Mesendoderm (in vitro differentiated cells): ENCODE data around the gene OR10H5.
"Not testable (repeated sequence)": the region's sequence is repeated elsewhere in the genome, so short reads cannot be mapped to it uniquely, and the experiment has no call there.

Experiments used
- DNase-seq: peaks from one replicate; pipeline ENCODE4 v3.0.0; 2013
- H2AK5ac ChIP-seq: 2 replicates; pipeline ENCODE4 v1.6.1; 2013; ENCODE audit warnings: low read length, inconsistent platforms
- H2BK120ac ChIP-seq: 2 replicates; pipeline ENCODE4 v1.6.1; 2013; ENCODE audit warnings: low read depth, mild to moderate bottlenecking, low read length, moderate library complexity, mixed read lengths
- H2BK15ac ChIP-seq: replicated peaks from 2 replicates; pipeline ENCODE4 v1.6.1; 2013; ENCODE audit warnings: low read depth, mild to moderate bottlenecking, moderate library complexity
- H2BK5ac ChIP-seq: 2 replicates; pipeline ENCODE4 v1.6.1; 2013; ENCODE audit warnings: low read length, inconsistent platforms
- H3K18ac ChIP-seq: 2 replicates; pipeline ENCODE4 v1.6.1; 2013; ENCODE audit warnings: mild to moderate bottlenecking, low read length, mixed read lengths
- H3K23ac ChIP-seq: one replicate; pipeline ENCODE4 v1.6.1; 2013; ENCODE audit warnings: low read length
- H3K27ac ChIP-seq: 2 replicates; pipeline ENCODE4 v1.5.1; 2013; ENCODE audit warnings: low read depth, mild to moderate bottlenecking, inconsistent platforms, low read length, moderate library complexity
- H3K27me3 ChIP-seq: 2 replicates; pipeline ENCODE4 v1.6.1; 2013; ENCODE audit warnings: low read length, control low read depth, mild to moderate bottlenecking, inconsistent platforms; ENCODE audit not compliant: insufficient read depth, poor library complexity
- H3K36me3 ChIP-seq: 2 replicates; pipeline ENCODE4 v1.6.1; 2013; ENCODE audit warnings: low read length, inconsistent platforms; ENCODE audit not compliant: control insufficient read depth, insufficient read depth
- H3K4ac ChIP-seq: one replicate; pipeline ENCODE4 v1.6.1; 2013; ENCODE audit warnings: low read depth, mild to moderate bottlenecking, low read length, moderate library complexity
- H3K4me1 ChIP-seq: 2 replicates; pipeline ENCODE4 v1.6.1; 2013; ENCODE audit warnings: low read depth, low read length, inconsistent platforms; ENCODE audit not compliant: control insufficient read depth
- H3K4me2 ChIP-seq: 2 replicates; pipeline ENCODE4 v1.6.1; 2013; ENCODE audit warnings: low read length
- H3K4me3 ChIP-seq: 2 replicates; pipeline ENCODE4 v1.5.1; 2013; ENCODE audit warnings: mild to moderate bottlenecking, low read length
- H3K56ac ChIP-seq: one replicate; pipeline ENCODE4 v1.6.1; 2013; ENCODE audit warnings: low read length
- H3K79me1 ChIP-seq: 2 replicates; pipeline ENCODE4 v1.6.1; 2013; ENCODE audit warnings: low read length, inconsistent platforms
- H3K79me2 ChIP-seq: 2 replicates; pipeline ENCODE4 v1.6.1; 2013; ENCODE audit warnings: mild to moderate bottlenecking, low read length; ENCODE audit not compliant: control insufficient read depth, insufficient read depth
- H3K9ac ChIP-seq: 2 replicates; pipeline ENCODE4 v1.6.1; 2013; ENCODE audit warnings: low read length, inconsistent platforms
- H4K5ac ChIP-seq: one replicate; pipeline ENCODE4 v1.6.1; 2013; ENCODE audit warnings: low read length
- H4K8ac ChIP-seq: one replicate; pipeline ENCODE4 v1.6.1; 2013; ENCODE audit warnings: low read depth, mild to moderate bottlenecking, control low read depth, low read length, moderate library complexity
- WGBS: extraction: QIAGEN DNeasy Blood & Tissue Kit; methylation state at CpG from one replicate; pipeline ENCODE4 v1.1.7; 2013; ENCODE audit warnings: low lambda C conversion rate, missing lambda C conversion rate; ENCODE audit not compliant: insufficient coverage; ENCODE audit errors: extremely low coverage; 5-methylcytosine and 5-hydroxymethylcytosine counted together

OR10H5 gene

GRCh38 chr19:15840833-15841232 lies 53.4 kb downstream of the OR10H5 start:
- no peak overlapping the region for H4K8ac ChIP-seq
- no peak overlapping the region for H3K4ac ChIP-seq
- H2BK15ac ChIP-seq, result no peak overlapping the region
- H4K5ac ChIP-seq, result no peak overlapping the region
- no peak overlapping the region for H3K9ac ChIP-seq
- H3K27ac ChIP-seq, result no peak overlapping the region
- no peak overlapping the region for H2AK5ac ChIP-seq
- H3K4me2 ChIP-seq, result no peak overlapping the region
- no peaks in the 10 kb centered on the region for H3K79me1 ChIP-seq
- no peak overlapping the region for H3K18ac ChIP-seq
- no peak overlapping the region for H3K23ac ChIP-seq
- no peaks in the 10 kb centered on the region for H3K36me3 ChIP-seq
- no CpG with 5 or more reads among the region's 2 CpGs for WGBS
- no peak overlapping the region for H2BK5ac ChIP-seq
- H3K4me1 ChIP-seq, result no peaks in the 10 kb centered on the region
- H3K4me3 ChIP-seq, result no peak overlapping the region
- no peak overlapping the region for H2BK120ac ChIP-seq
- no peaks in the 10 kb centered on the region for H3K27me3 ChIP-seq
- no peak overlapping the region for H3K56ac ChIP-seq
- no peak for DNase-seq
- no peaks in the 10 kb centered on the region for H3K79me2 ChIP-seq

GRCh38 chr19:15841875-15842569 lies 54.6 kb downstream of the OR10H5 start:
- Histone ChIP-seq H3K4me2 (no peak overlapping the region), H4K5ac (no peak overlapping the region), H2BK120ac (no peak overlapping the region), H3K4me3 (no peak overlapping the region), H3K18ac (no peak overlapping the region), H2AK5ac (no peak overlapping the region), H3K4me1 (no peaks in the 10 kb centered on the region), H2BK5ac (no peak overlapping the region), H3K4ac (no peak overlapping the region), H3K23ac (no peak overlapping the region), H3K79me2 (no peaks in the 10 kb centered on the region), H3K56ac (no peak overlapping the region), H3K36me3 (no peaks in the 10 kb centered on the region), H4K8ac (no peak overlapping the region), H2BK15ac (no peak overlapping the region), H3K79me1 (no peaks in the 10 kb centered on the region), H3K9ac (no peak overlapping the region), H3K27ac (no peak overlapping the region), H3K27me3 (no peaks in the 10 kb centered on the region)
- whole genome bisulfite sequencing, result no CpG with 5 or more reads among the region's 11 CpGs
- DNase-seq, result no peak

- Histone ChIP-seq H3K36me3 (no peaks in the 10 kb centered on the region), H2BK15ac (no peak overlapping the region), H3K18ac (no peak overlapping the region), H3K4me3 (no peak overlapping the region), H3K79me1 (no peaks in the 10 kb centered on the region), H3K9ac (no peak overlapping the region), H4K5ac (no peak overlapping the region), H4K8ac (no peak overlapping the region), H3K27me3 (no peaks in the 10 kb centered on the region), H2BK5ac (no peak overlapping the region), H3K4ac (no peak overlapping the region), H3K4me1 (no peaks in the 10 kb centered on the region), H2AK5ac (no peak overlapping the region), H2BK120ac (no peak overlapping the region), H3K23ac (no peak overlapping the region), H3K56ac (no peak overlapping the region), H3K27ac (no peak overlapping the region), H3K4me2 (no peak overlapping the region), H3K79me2 (no peaks in the 10 kb centered on the region)
- DNase-seq, result no peak
- WGBS, result no CpG with 5 or more reads among the region's 5 CpGs
Observed at GRCh38 chr19:15843203-15843893, 55.9 kb downstream of the OR10H5 start.

GRCh38 chr19:15843894-15844222 lies 56.4 kb downstream of the OR10H5 start:
- H3K27ac ChIP-seq, H3K79me2 ChIP-seq, H3K9ac ChIP-seq, H4K5ac ChIP-seq, H3K27me3 ChIP-seq, H3K4me1 ChIP-seq, H3K36me3 ChIP-seq, H3K4me2 ChIP-seq, H2BK15ac ChIP-seq, H3K4ac ChIP-seq, H3K56ac ChIP-seq, DNase-seq, H2BK120ac ChIP-seq, H2AK5ac ChIP-seq, H2BK5ac ChIP-seq, H3K79me1 ChIP-seq, H4K8ac ChIP-seq, H3K23ac ChIP-seq, H3K18ac ChIP-seq, H3K4me3 ChIP-seq: not testable (repeated sequence)
- WGBS, result no CpG with 5 or more reads among the region's 8 CpGs

GRCh38 chr19:15846923-15847322 lies 59.5 kb downstream of the OR10H5 start:
- Histone ChIP-seq H3K4me1 (no peaks in the 10 kb centered on the region), H4K8ac (no peak overlapping the region), H3K79me1 (no peaks in the 10 kb centered on the region), H3K4ac (no peak overlapping the region), H3K27ac (no peak overlapping the region), H2BK15ac (no peak overlapping the region), H3K18ac (no peak overlapping the region), H3K4me3 (no peak overlapping the region), H3K23ac (no peak overlapping the region), H3K9ac (no peak overlapping the region), H4K5ac (no peak overlapping the region), H3K79me2 (no peaks in the 10 kb centered on the region), H2BK5ac (no peak overlapping the region), H2AK5ac (no peak overlapping the region), H2BK120ac (no peak overlapping the region), H3K4me2 (no peak overlapping the region), H3K36me3 (no peaks in the 10 kb centered on the region), H3K56ac (no peak overlapping the region), H3K27me3 (no peaks in the 10 kb centered on the region)
- WGBS, result no CpG with 5 or more reads among the region's 6 CpGs
- DNase-seq, result no peak

GRCh38 chr19:15850385-15850784 lies 62.9 kb downstream of the OR10H5 start:
- no peak overlapping the region for H3K4me2 ChIP-seq
- no peak overlapping the region for H3K4ac ChIP-seq
- H3K27ac ChIP-seq, result no peak overlapping the region
- no peak overlapping the region for H4K8ac ChIP-seq
- H3K56ac ChIP-seq, result no peak overlapping the region
- H2BK5ac ChIP-seq, result no peak overlapping the region
- H3K23ac ChIP-seq, result no peak overlapping the region
- no peak overlapping the region for H3K18ac ChIP-seq
- no peaks in the 10 kb centered on the region for H3K4me1 ChIP-seq
- WGBS, result no CpG with 5 or more reads among the region's 3 CpGs
- H3K4me3 ChIP-seq, result no peak overlapping the region
- no peaks in the 10 kb centered on the region for H3K79me1 ChIP-seq
- no peak overlapping the region for H2BK15ac ChIP-seq
- no peak overlapping the region for H4K5ac ChIP-seq
- H3K9ac ChIP-seq, result no peak overlapping the region
- H2BK120ac ChIP-seq, result no peak overlapping the region
- H3K79me2 ChIP-seq, result no peaks in the 10 kb centered on the region
- H2AK5ac ChIP-seq, result no peak overlapping the region
- no peak for DNase-seq
- H3K27me3 ChIP-seq, result no peaks in the 10 kb centered on the region
- H3K36me3 ChIP-seq, result no peaks in the 10 kb centered on the region
